ENCODE data around the gene ZDHHC21. TPM values are rescaled to one million over a fixed set of nuclear protein-coding genes. Genes with fewer than 3 reads are reported as not detected.

ZDHHC21 gene
- total RNA-seq, 1 experiment from 2014 or later: 3.4 TPM

DNA sequence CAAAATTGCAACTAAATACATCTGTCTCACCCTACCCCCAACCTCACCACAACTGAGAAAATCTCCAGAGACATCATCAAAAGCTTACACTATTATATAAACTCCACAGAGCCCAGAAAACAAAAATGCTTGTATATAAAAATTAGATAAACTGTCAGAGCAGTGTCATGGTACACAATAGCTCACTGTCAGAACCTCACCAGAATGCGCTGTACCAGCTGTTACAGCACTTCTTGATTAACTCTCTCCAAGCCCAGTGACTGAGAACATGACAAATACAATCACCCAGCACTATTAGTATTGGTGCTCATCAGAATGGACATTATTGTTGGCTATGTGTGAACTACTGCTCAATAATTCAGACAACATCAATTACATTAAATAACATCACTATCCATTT is 65.7 kb downstream of the ZDHHC21 start:
- Histone ChIP-seq H3K4me3 (ENCODE audit: low read depth in 2 of 2, low read length in 2 of 2) (no peak overlapping the region), H3K27me3 (ENCODE audit: control insufficient read depth, insufficient read depth, low read length) (no peaks in the 10 kb centered on the region), H3K4me1 (ENCODE audit: control insufficient read depth, insufficient read depth, low read length) (no peaks in the 10 kb centered on the region), H3K36me3 (ENCODE audit: control insufficient read depth, insufficient read depth, low read length) (no peaks in the 10 kb centered on the region), H3K27ac (ENCODE audit: low read length) (no peak overlapping the region), H3K9me3 (ENCODE audit: control insufficient read depth, insufficient read depth, low read depth, low read length) (no peaks in the 10 kb centered on the region)
- BruUV-seq (replicated peaks): no TSS peak
- ATAC-seq: no peak
- CTCF ChIA-PET: no interaction called here
- no peak for TF ChIP-seq CTCF (IDR thresholded peaks at IDR 0.05)
- no peak for TF ChIP-seq SIN3A (IDR thresholded peaks at IDR 0.05; ENCODE audit: borderline replicate concordance, insufficient read depth, low read depth, low read length)
- TF ChIP-seq TCF7L2 (IDR thresholded peaks at IDR 0.05; ENCODE audit: low read depth, low read length): no peak
- TF ChIP-seq POLR2AphosphoS5 (IDR thresholded peaks at IDR 0.05; ENCODE audit: low read depth, low read length): no peak
- TF ChIP-seq, protein P1, sequence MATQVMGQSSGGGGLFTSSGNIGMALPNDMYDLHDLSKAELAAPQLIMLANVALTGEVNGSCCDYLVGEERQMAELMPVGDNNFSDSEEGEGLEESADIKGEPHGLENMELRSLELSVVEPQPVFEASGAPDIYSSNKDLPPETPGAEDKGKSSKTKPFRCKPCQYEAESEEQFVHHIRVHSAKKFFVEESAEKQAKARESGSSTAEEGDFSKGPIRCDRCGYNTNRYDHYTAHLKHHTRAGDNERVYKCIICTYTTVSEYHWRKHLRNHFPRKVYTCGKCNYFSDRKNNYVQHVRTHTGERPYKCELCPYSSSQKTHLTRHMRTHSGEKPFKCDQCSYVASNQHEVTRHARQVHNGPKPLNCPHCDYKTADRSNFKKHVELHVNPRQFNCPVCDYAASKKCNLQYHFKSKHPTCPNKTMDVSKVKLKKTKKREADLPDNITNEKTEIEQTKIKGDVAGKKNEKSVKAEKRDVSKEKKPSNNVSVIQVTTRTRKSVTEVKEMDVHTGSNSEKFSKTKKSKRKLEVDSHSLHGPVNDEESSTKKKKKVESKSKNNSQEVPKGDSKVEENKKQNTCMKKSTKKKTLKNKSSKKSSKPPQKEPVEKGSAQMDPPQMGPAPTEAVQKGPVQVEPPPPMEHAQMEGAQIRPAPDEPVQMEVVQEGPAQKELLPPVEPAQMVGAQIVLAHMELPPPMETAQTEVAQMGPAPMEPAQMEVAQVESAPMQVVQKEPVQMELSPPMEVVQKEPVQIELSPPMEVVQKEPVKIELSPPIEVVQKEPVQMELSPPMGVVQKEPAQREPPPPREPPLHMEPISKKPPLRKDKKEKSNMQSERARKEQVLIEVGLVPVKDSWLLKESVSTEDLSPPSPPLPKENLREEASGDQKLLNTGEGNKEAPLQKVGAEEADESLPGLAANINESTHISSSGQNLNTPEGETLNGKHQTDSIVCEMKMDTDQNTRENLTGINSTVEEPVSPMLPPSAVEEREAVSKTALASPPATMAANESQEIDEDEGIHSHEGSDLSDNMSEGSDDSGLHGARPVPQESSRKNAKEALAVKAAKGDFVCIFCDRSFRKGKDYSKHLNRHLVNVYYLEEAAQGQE (IDR thresholded peaks at IDR 0.05; ENCODE audit: insufficient read depth in 1 of 2, low read depth in 2 of 2, low read length in 1 of 2): no peak
- POLR2A ChIA-PET: no interaction called here
- intact Hi-C loops (cut with micrococcal nuclease; ENCODE audit: unreplicated experiment) (no loop called here), in situ Hi-C loops (cut with HindIII; ENCODE audit: low pct_unique_long_range_greater_than_20kb, low sequenced_read_pairs) (no loop called here)
- no peak for DNase-seq (ENCODE audit: low read depth, low spot score)

- Histone ChIP-seq H3K27ac (ENCODE audit: low read length) (no peak overlapping the region), H3K9me3 (ENCODE audit: control insufficient read depth, insufficient read depth, low read depth, low read length) (no peaks in the 10 kb centered on the region), H3K36me3 (ENCODE audit: control insufficient read depth, insufficient read depth, low read length) (no peaks in the 10 kb centered on the region), H3K4me3 (ENCODE audit: low read depth in 2 of 2, low read length in 2 of 2) (no peak overlapping the region), H3K27me3 (ENCODE audit: control insufficient read depth, insufficient read depth, low read length) (no peaks in the 10 kb centered on the region), H3K4me1 (ENCODE audit: control insufficient read depth, insufficient read depth, low read length) (no peaks in the 10 kb centered on the region)
- in situ Hi-C loops (cut with HindIII; ENCODE audit: low pct_unique_long_range_greater_than_20kb, low sequenced_read_pairs) (no loop called here), intact Hi-C loops (cut with micrococcal nuclease; ENCODE audit: unreplicated experiment) (no loop called here)
- POLR2A ChIA-PET: no interaction called here
- CTCF ChIA-PET: no interaction called here
- TF ChIP-seq POLR2AphosphoS5 (IDR thresholded peaks at IDR 0.05; ENCODE audit: low read depth, low read length) (no peak), TCF7L2 (IDR thresholded peaks at IDR 0.05; ENCODE audit: low read depth, low read length) (no peak), CTCF (IDR thresholded peaks at IDR 0.05) (no peak), SIN3A (IDR thresholded peaks at IDR 0.05; ENCODE audit: borderline replicate concordance, insufficient read depth, low read depth, low read length) (no peak)
- TF ChIP-seq, protein P1 (IDR thresholded peaks at IDR 0.05; ENCODE audit: insufficient read depth in 1 of 2, low read depth in 2 of 2, low read length in 1 of 2): no peak
- ATAC-seq (no peak), DNase-seq (ENCODE audit: low read depth, low spot score) (no peak)
- BruUV-seq (replicated peaks): no TSS peak
Observed at GRCh38 chr9:14618836-14619420, 74.3 kb downstream of the ZDHHC21 start.

Measured in Panc1 (cell line).